Measurements from ENCODE around the gene CYTH1.

Gene CYTH1

GRCh38 chr17:78821961-78822360 lies 39.9 kb upstream of the CYTH1 start:
- no peak for TF ChIP-seq CTCF (IDR thresholded peaks at IDR 0.05; ENCODE audit: poor library complexity, severe bottlenecking)
- Histone ChIP-seq H3K9me3 (ENCODE audit: severe bottlenecking) (no peaks in the 10 kb centered on the region), H3K27ac (ENCODE audit: poor library complexity, severe bottlenecking) (no peak overlapping the region), H3K36me3 (ENCODE audit: low read depth) (peaks cover 92% of the 10 kb centered on the region), H3K4me1 (ENCODE audit: insufficient read depth, poor library complexity, severe bottlenecking) (no peaks in the 10 kb centered on the region), H3K27me3 (ENCODE audit: insufficient read depth, poor library complexity, severe bottlenecking) (no peaks in the 10 kb centered on the region), H3K4me3 (ENCODE audit: severe bottlenecking) (no peak overlapping the region)
- no peak for ATAC-seq (ENCODE audit: low read depth)
- DNase-seq (ENCODE audit: low spot score), result no peak

- no peak overlapping the region for H3K4me3 ChIP-seq (ENCODE audit: severe bottlenecking)
- no peaks in the 10 kb centered on the region for H3K4me1 ChIP-seq (ENCODE audit: insufficient read depth, poor library complexity, severe bottlenecking)
- H3K27me3 ChIP-seq (ENCODE audit: insufficient read depth, poor library complexity, severe bottlenecking), result no peaks in the 10 kb centered on the region
- H3K9me3 ChIP-seq (ENCODE audit: severe bottlenecking), result no peaks in the 10 kb centered on the region
- no peak for DNase-seq (ENCODE audit: low spot score)
- no peak overlapping the region for H3K27ac ChIP-seq (ENCODE audit: poor library complexity, severe bottlenecking)
- no peak for TF ChIP-seq CTCF (IDR thresholded peaks at IDR 0.05; ENCODE audit: poor library complexity, severe bottlenecking)
- H3K36me3 ChIP-seq (ENCODE audit: low read depth), result peaks cover 92% of the 10 kb centered on the region
- ATAC-seq (ENCODE audit: low read depth), result no peak
Observed at GRCh38 chr17:78820841-78821240, 38.8 kb upstream of the CYTH1 start.

- H3K27me3 ChIP-seq (ENCODE audit: insufficient read depth, poor library complexity, severe bottlenecking), result no peaks in the 10 kb centered on the region
- no peak overlapping the region for H3K4me3 ChIP-seq (ENCODE audit: severe bottlenecking)
- no peak for TF ChIP-seq CTCF (IDR thresholded peaks at IDR 0.05; ENCODE audit: poor library complexity, severe bottlenecking)
- H3K27ac ChIP-seq (ENCODE audit: poor library complexity, severe bottlenecking), result no peak overlapping the region
- H3K9me3 ChIP-seq (ENCODE audit: severe bottlenecking), result no peaks in the 10 kb centered on the region
- DNase-seq (ENCODE audit: low spot score), result no peak
- no peaks in the 10 kb centered on the region for H3K4me1 ChIP-seq (ENCODE audit: insufficient read depth, poor library complexity, severe bottlenecking)
- peaks cover 94% of the 10 kb centered on the region for H3K36me3 ChIP-seq (ENCODE audit: low read depth)
- no peak for ATAC-seq (ENCODE audit: low read depth)
Observed at GRCh38 chr17:78819806-78820792, 38.0 kb upstream of the CYTH1 start.

- H3K27ac ChIP-seq (ENCODE audit: poor library complexity, severe bottlenecking), result no peak overlapping the region
- H3K9me3 ChIP-seq (ENCODE audit: severe bottlenecking), result no peaks in the 10 kb centered on the region
- H3K4me1 ChIP-seq (ENCODE audit: insufficient read depth, poor library complexity, severe bottlenecking), result no peaks in the 10 kb centered on the region
- no peak overlapping the region for H3K4me3 ChIP-seq (ENCODE audit: severe bottlenecking)
- H3K36me3 ChIP-seq (ENCODE audit: low read depth), result peaks cover 94% of the 10 kb centered on the region
- TF ChIP-seq CTCF (IDR thresholded peaks at IDR 0.05; ENCODE audit: poor library complexity, severe bottlenecking), result no peak
- no peak for ATAC-seq (ENCODE audit: low read depth)
- DNase-seq (ENCODE audit: low spot score), result no peak
- H3K27me3 ChIP-seq (ENCODE audit: insufficient read depth, poor library complexity, severe bottlenecking), result no peaks in the 10 kb centered on the region
Observed at GRCh38 chr17:78819402-78819801, 37.3 kb upstream of the CYTH1 start.

GRCh38 chr17:78818932-78819331 lies 36.9 kb upstream of the CYTH1 start:
- H3K4me3 ChIP-seq (ENCODE audit: severe bottlenecking), result no peak overlapping the region
- H3K27me3 ChIP-seq (ENCODE audit: insufficient read depth, poor library complexity, severe bottlenecking), result no peaks in the 10 kb centered on the region
- ATAC-seq (ENCODE audit: low read depth) (no peak), DNase-seq (ENCODE audit: low spot score) (no peak)
- no peaks in the 10 kb centered on the region for H3K9me3 ChIP-seq (ENCODE audit: severe bottlenecking)
- no peak for TF ChIP-seq CTCF (IDR thresholded peaks at IDR 0.05; ENCODE audit: poor library complexity, severe bottlenecking)
- peaks cover 94% of the 10 kb centered on the region for H3K36me3 ChIP-seq (ENCODE audit: low read depth)
- no peak overlapping the region for H3K27ac ChIP-seq (ENCODE audit: poor library complexity, severe bottlenecking)
- H3K4me1 ChIP-seq (ENCODE audit: insufficient read depth, poor library complexity, severe bottlenecking), result no peaks in the 10 kb centered on the region

All from RWPE2 (cell line).